GM18526 (cell line): ENCODE results near the gene LNX1.

Experiments used
- POLR2A ChIP-seq: IDR thresholded peaks from 3 replicates; pipeline ENCODE4 v1.6.1; 2011; ENCODE audit not compliant: insufficient read length; ENCODE audit errors: extremely low read depth

LNX1 gene

GRCh38 chr4:53484911-53485657 is 106.2 kb downstream of the LNX1 start:
- no peak for TF ChIP-seq POLR2A

GRCh38 chr4:53483250-53483649 is 108.0 kb downstream of the LNX1 start:
- TF ChIP-seq POLR2A: no peak

GRCh38 chr4:53481586-53481985 is 109.7 kb downstream of the LNX1 start:
- TF ChIP-seq POLR2A: no peak

GRCh38 chr4:53480909-53481308 is 110.4 kb downstream of the LNX1 start:
- TF ChIP-seq POLR2A: no peak

- TF ChIP-seq POLR2A: no peak
These were observed 111.4 kb downstream of the LNX1 start for GRCh38 chr4:53479736-53480525.

GRCh38 chr4:53478671-53479456 is 112.4 kb downstream of the LNX1 start:
- TF ChIP-seq POLR2A: no peak

- TF ChIP-seq POLR2A: no peak
These were observed 113.7 kb downstream of the LNX1 start for GRCh38 chr4:53477636-53478035.

GRCh38 chr4:53477038-53477565 is 114.2 kb downstream of the LNX1 start:
- no peak for TF ChIP-seq POLR2A

- TF ChIP-seq POLR2A: no peak
These were observed 114.9 kb downstream of the LNX1 start for GRCh38 chr4:53476232-53477037.

- TF ChIP-seq POLR2A: no peak
These were observed 125.4 kb downstream of the LNX1 start for GRCh38 chr4:53465891-53466290.

GRCh38 chr4:53465281-53465680 is 126.0 kb downstream of the LNX1 start:
- TF ChIP-seq POLR2A: no peak

- no peak for TF ChIP-seq POLR2A
These were observed 127.9 kb downstream of the LNX1 start for GRCh38 chr4:53463340-53463739.

- no peak for TF ChIP-seq POLR2A
These were observed 130.0 kb downstream of the LNX1 start for GRCh38 chr4:53461244-53461643.

- TF ChIP-seq POLR2A: no peak
These were observed 131.7 kb downstream of the LNX1 start for GRCh38 chr4:53459548-53459947.

GRCh38 chr4:53456178-53456577 is 135.1 kb downstream of the LNX1 start:
- no peak for TF ChIP-seq POLR2A
